Central memory CD8-positive, alpha-beta T cell (primary cell): ENCODE results near the gene OXCT2.
"Not testable (repeated sequence)": the region's sequence is repeated elsewhere in the genome, so short reads cannot be mapped to it uniquely, and the experiment has no call there.

Experiments
- ATAC-seq: fragments of 150-1000 bp; cut with Tn5 transposase; replicated peaks from 2 replicates; pipeline ENCODE4 v1.10.0; 2022; ENCODE audit warnings: mild to moderate bottlenecking, moderate FRiP score, moderate number of reproducible peaks; ENCODE audit not compliant: poor library complexity, severe bottlenecking; ENCODE audit errors: extremely low read depth
- DNase-seq, 2 donors: peaks; one replicate each; pipeline ENCODE4 v3.0.0; 2021; ENCODE audit warnings: low spot score in 2 of 2
- H3K27ac Mint-ChIP-seq: one replicate; pipeline ENCODE4 v1.8.0; 2022; ENCODE audit warnings: low read depth, mild to moderate bottlenecking, moderate library complexity, mixed read lengths
- H3K27me3 Mint-ChIP-seq: one replicate; pipeline ENCODE4 v1.8.0; 2022; ENCODE audit warnings: mixed read lengths
- H3K36me3 Mint-ChIP-seq: one replicate; pipeline ENCODE4 v1.8.0; 2022; ENCODE audit warnings: mild to moderate bottlenecking, moderate library complexity, mixed read lengths; ENCODE audit not compliant: insufficient read depth
- H3K4me1 Mint-ChIP-seq: one replicate; pipeline ENCODE4 v1.8.0; 2022; ENCODE audit warnings: mixed read lengths
- H3K4me3 Mint-ChIP-seq: one replicate; pipeline ENCODE4 v1.8.0; 2022; ENCODE audit warnings: mild to moderate bottlenecking, moderate library complexity, mixed read lengths
- H3K9me3 Mint-ChIP-seq: one replicate; pipeline ENCODE4 v1.8.0; 2022; ENCODE audit warnings: mixed read lengths

Gene OXCT2

DNA sequence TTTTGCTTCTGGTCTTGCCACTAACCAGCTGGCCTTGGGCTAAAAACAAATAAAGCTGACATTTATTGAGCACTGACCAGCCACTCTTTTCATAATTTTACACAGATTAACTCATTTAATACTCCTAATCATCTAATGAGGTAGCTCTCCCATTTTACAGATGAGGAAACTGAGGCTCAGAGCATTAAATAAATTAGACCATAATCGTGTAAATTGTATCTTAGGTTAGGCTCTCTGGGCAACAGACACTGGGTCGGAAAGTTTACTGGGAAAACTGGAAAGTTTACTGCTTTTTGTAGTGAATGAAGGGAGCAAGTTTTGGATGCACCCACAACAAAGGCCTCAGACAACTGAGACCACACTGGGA, 10.2 kb upstream of the OXCT2 start:
- H3K27ac Mint-ChIP-seq, result no peak overlapping the region
- H3K9me3 Mint-ChIP-seq, result no peaks in the 10 kb centered on the region
- H3K4me3 Mint-ChIP-seq, result no peak overlapping the region
- DNase-seq (no peak), ATAC-seq (no peak)
- peaks cover 2% of the 10 kb centered on the region for H3K4me1 Mint-ChIP-seq
- no peaks in the 10 kb centered on the region for H3K27me3 Mint-ChIP-seq
- no peaks in the 10 kb centered on the region for H3K36me3 Mint-ChIP-seq

DNA sequence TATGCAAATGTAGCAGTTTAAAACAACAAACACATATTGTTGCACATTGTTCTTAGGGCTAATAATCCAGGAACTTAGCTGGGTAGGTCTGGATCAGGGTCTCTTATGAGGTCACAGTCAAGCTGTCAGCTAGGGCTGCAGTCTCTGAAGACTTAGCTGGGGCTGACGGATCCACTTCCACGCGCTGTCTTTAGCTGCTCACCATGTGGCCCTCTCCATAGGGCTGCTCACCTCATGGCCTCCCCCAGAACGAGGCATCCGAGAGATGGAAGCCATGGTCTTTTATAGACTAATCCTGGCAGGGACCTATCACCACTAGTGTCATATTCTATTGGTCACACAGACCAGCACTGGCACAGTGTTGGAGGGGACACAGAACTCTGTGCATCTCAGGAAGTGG, 8.7 kb upstream of the OXCT2 start:
- no peak overlapping the region for H3K27ac Mint-ChIP-seq
- H3K27me3 Mint-ChIP-seq, result no peaks in the 10 kb centered on the region
- no peak for ATAC-seq
- H3K4me3 Mint-ChIP-seq, result no peak overlapping the region
- H3K9me3 Mint-ChIP-seq, result no peaks in the 10 kb centered on the region
- H3K36me3 Mint-ChIP-seq, result no peaks in the 10 kb centered on the region
- peaks cover 5% of the 10 kb centered on the region for H3K4me1 Mint-ChIP-seq
- DNase-seq, result no peak

DNA sequence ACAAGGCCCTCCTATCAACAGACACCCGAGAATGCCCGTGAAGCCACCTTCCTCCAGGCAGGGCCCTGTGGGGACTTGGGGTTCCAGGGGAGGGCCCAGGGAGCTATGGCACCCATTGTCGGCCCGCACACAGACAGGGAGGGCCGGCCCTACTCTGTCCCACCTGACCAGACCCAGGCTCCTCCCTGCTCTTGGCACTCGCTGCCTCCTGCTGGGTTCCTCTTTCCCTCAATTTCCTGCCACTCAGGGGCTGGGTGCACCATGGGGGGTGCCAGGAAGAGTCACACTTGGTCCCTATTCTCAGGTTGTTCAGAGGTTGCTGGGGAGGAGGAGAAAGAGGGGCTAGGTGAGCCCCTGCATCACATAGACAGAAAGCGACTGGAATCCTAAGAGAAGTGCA, 8.0 kb upstream of the OXCT2 start:
- Mint-ChIP-seq H3K36me3 (no peaks in the 10 kb centered on the region), H3K4me1 (peaks cover 5% of the 10 kb centered on the region), H3K27me3 (no peaks in the 10 kb centered on the region), H3K4me3 (no peak overlapping the region), H3K27ac (no peak overlapping the region), H3K9me3 (no peaks in the 10 kb centered on the region)
- DNase-seq (no peak), ATAC-seq (no peak)

DNA sequence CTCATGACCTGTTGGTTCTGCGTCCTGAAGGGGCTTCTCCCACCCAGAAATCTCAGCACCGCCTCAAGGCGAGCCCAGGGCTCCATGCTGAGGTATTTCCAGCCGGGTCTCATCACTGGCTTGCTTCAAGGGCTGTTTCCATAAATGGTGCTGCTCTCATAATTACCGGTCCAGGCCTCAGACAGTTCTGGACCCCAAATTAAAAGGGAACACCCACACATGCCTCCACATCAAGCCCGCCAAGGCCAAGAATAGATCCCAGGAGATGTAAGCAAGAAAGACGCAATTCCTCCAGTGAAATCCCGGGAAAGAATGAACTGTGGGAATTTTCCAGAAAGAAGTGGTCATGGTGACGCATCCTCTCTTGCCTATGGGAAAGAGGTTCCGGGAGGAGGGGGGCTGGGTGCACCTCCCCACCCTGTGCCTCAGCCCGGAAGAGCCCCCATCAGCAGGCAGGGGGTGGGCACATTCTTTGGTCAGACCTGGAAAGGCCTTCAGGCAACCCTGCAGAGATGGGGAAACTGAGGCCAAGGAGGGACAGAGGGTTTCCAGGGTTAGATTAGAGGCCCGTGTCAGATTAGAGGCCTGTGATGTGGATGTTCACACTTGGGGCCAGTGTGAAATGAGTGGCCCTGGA, 7.4 kb upstream of the OXCT2 start:
- H3K4me1 Mint-ChIP-seq, H3K27ac Mint-ChIP-seq, H3K27me3 Mint-ChIP-seq, DNase-seq, ATAC-seq, H3K36me3 Mint-ChIP-seq, H3K4me3 Mint-ChIP-seq, H3K9me3 Mint-ChIP-seq: not testable (repeated sequence)

DNA sequence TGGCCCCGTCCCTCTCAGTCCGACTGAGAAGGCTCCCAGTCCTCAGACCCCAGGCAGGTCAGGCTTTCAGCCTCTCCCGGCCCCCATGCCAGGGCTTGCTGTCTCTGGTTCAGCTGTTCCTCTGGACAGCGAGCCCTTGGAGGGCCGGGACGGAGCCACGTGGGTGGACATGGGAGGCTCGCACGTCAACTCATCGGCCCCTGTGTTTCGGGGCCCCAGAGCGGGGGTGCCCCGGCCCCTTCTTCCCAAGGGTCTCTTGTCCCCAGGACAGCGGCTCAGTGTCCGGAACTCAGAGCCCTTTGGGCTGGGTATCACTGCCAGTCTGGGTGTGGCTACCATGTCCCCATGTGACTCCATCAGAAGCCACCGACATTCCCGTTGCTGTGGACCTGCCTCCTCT, 6.7 kb upstream of the OXCT2 start:
- H3K4me3 Mint-ChIP-seq, H3K36me3 Mint-ChIP-seq, ATAC-seq, H3K27ac Mint-ChIP-seq, DNase-seq, H3K4me1 Mint-ChIP-seq, H3K9me3 Mint-ChIP-seq, H3K27me3 Mint-ChIP-seq: not testable (repeated sequence)

DNA sequence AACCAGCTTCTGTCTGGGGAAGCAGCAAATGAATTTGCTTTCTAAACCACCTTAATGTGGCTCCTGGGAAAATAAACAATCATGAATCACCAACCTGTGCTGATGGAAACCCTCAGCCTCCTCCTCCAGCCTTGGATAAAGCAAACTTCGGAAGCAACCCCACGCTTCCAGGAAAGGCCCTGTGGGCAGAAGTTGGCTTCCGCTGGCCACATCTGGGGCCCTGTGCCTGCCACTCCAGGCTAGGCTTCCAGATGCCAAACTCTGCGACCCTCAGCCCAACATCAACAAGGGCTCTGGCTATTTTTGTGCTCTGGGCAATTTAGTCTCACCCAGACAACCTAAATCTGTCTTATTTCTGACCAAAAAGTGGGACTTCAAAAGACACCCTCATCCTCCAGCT, 6.2 kb upstream of the OXCT2 start:
- H3K36me3 Mint-ChIP-seq, result peaks cover under 1% of the 10 kb centered on the region
- no peaks in the 10 kb centered on the region for H3K9me3 Mint-ChIP-seq
- DNase-seq, result no peak
- no peak overlapping the region for H3K27ac Mint-ChIP-seq
- H3K27me3 Mint-ChIP-seq, result no peaks in the 10 kb centered on the region
- no peak for ATAC-seq
- peaks cover 5% of the 10 kb centered on the region for H3K4me1 Mint-ChIP-seq
- H3K4me3 Mint-ChIP-seq, result no peak overlapping the region

DNA sequence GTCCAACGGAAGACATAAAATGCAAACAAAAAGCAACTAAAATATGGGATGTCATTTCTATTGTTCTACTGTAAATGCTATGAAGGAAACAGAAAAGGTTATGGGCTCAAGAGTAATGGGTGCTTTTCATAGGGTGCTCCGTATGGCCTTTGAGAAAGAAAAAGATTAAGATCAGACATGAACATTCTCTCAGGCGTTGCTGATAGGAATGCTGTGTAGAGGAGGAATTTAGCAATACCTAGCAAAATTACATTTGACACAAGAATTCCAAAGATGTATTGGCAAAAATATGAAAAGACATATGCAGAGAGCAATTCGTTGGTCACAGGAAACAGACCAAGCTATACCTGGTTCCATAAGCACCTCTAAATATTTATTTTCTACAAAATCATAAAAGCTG, 5.7 kb upstream of the OXCT2 start:
- Mint-ChIP-seq H3K4me3 (no peak overlapping the region), H3K36me3 (peaks cover 1% of the 10 kb centered on the region), H3K27me3 (no peaks in the 10 kb centered on the region), H3K4me1 (peaks cover 5% of the 10 kb centered on the region), H3K9me3 (no peaks in the 10 kb centered on the region), H3K27ac (no peak overlapping the region)
- no peak for ATAC-seq
- no peak for DNase-seq

DNA sequence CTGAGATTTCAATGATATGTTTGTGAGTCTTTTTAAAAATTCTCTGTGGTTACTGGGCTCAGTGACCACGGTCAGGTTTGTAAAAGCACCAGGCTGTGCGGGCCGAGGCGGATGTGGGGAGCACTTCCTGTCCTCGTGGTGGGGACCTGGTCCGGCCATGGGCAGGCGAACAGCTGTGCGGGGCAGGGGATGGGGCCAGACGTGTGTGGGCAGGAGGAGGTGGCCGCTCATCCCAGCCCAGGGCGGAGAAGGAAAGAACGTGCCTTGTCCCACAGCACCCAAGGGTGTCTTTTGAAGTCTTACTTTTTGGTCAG, 5.2 kb upstream of the OXCT2 start:
- Mint-ChIP-seq H3K27ac (no peak overlapping the region), H3K9me3 (no peaks in the 10 kb centered on the region), H3K4me3 (no peak overlapping the region), H3K36me3 (peaks cover 1% of the 10 kb centered on the region), H3K27me3 (no peaks in the 10 kb centered on the region), H3K4me1 (peaks cover 5% of the 10 kb centered on the region)
- no peak for ATAC-seq
- no peak for DNase-seq

DNA sequence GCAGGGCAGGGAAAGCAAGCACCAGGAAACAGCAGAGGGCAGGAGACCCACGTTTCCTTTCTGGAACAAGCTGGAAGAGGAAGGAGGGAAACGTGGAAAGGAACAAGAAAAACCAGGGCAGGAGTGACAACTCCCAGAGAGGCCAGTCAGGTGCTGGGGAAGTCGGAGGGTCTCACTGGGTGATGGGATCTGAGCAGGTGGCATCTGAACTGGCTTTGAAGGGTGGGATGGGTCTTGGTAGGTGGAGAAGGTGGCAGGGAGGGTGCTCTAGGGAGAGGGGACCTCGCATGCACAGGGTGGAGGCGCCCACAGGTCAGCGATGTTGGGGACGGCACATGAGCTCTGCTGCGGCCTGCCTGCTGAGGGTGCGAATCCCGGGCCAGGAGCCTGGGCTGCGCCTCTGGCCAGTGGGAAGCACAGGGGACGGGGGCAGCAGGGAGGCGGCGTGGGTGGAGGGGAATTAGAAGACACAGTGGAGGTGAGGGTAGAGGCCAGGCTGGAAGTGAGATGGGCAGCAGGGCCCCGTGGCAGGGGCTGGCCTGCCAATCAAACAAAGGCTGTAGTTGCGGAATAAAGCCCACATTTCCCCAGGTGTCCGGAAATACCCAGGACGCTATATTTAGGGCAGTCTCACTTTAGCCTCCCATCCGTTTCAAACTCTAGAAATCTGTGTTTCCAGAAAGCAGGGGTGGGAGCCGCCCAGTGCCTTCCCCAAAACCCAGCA, 4.7 kb upstream of the OXCT2 start:
- DNase-seq, H3K36me3 Mint-ChIP-seq, ATAC-seq, H3K27ac Mint-ChIP-seq, H3K4me3 Mint-ChIP-seq, H3K4me1 Mint-ChIP-seq, H3K27me3 Mint-ChIP-seq, H3K9me3 Mint-ChIP-seq: not testable (repeated sequence)

DNA sequence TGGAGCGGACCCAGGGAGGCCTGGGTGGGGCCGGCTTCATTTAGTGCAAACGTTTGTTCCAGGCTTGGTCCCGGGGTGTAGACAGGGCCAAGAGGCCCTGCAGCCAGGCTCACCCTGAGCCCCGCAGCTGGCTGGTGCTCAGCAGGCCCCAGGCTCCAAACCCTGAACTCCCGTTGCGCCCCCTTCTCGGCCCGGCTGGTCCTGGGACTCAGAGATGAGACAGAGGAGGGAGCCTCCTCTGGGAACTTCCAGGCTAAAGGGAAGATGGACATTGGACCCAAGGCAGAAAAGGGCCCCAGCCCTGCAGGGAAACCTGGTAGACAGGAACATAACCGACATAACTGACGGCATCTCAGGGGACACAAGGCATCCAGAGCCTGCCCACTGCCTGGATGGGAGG, 4.0 kb upstream of the OXCT2 start:
- not testable (repeated sequence) for DNase-seq, H3K4me1 Mint-ChIP-seq, H3K4me3 Mint-ChIP-seq, ATAC-seq, H3K27ac Mint-ChIP-seq, H3K27me3 Mint-ChIP-seq, H3K36me3 Mint-ChIP-seq, H3K9me3 Mint-ChIP-seq

DNA sequence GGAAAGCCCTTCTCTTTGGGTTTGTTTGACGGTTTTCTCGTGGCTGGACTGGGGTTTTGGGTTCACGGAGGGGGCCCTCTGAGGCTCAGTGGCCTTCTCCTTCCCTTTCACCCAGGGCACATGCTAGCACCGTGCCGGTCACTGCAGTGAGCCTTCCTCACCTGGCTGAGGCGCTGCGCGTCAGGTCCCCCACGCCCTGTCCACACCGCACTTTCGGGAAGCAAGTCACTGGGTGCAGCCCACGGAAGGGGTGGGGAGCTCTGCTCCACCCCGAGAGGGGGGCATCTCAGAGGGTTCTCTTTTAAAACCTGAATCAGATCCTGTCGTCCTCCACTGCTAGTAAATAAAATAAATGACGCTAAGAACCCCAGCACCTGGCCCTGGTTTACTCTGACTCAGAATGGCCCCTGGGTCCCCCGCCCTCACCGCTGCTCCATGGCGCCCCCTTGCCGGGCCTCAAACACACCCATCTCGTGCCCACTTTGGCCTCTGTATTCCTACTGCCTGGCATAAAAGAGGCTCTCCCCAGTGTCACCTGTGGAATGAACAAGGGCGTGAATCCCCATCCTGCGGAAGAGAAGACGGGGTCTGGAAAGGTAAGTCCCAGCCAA, 2.3 kb upstream of the OXCT2 start:
- H3K27ac Mint-ChIP-seq, DNase-seq, H3K36me3 Mint-ChIP-seq, H3K4me3 Mint-ChIP-seq, H3K27me3 Mint-ChIP-seq, H3K4me1 Mint-ChIP-seq, H3K9me3 Mint-ChIP-seq: not testable (repeated sequence)
- peak; percentile 39 for ATAC-seq

DNA sequence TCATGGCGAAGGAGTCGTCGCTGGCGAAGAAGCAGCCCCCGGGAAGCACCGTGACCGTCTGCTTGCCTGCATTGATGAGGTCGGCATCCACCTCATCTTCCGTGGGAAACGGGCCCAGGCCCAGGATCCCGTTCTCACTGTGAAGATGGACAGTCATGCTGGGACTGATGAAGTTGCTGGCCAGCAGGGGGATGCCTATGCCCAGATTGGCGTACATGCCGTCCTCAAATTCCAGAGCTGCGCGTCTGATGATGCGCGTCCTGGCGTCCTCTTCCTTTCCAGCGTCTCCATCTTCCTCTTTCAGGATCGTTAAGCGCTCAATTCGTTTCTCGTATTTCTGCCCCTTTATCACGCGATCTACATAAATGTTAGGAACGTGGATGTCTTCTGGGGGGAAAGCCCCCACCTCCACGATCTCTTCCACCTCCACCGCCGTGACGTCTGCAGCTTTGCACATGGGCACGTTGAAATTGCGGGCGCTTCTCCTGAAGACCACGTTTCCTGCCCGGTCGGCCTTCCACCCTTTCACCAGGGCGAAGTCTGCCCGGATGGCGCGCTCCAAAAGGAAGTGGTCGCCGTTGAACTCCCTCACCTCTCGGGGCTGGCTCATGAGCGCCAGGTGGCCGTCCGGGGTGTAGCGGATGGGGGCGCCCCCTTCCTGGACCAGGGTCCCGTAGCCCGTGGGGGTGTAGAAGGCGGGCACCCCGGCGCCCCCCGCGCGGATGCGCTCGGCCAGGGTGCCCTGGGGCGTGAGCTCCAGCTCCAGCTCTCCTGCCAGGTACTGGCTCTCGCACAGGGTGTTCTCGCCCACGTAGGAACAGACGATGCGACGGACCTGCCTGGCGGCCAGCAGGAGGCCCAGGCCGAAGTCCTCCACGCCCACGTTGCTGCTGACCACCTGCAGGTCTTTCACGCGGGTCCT, 787 bp downstream of the OXCT2 start:
- not testable (repeated sequence) for H3K4me3 Mint-ChIP-seq, H3K27me3 Mint-ChIP-seq, H3K27ac Mint-ChIP-seq, H3K4me1 Mint-ChIP-seq, DNase-seq, H3K36me3 Mint-ChIP-seq, H3K9me3 Mint-ChIP-seq
- ATAC-seq, result peak; percentile 78
